Stomach (tissue), 9 donors: Measurements from ENCODE around the gene CBARP. TPM values are rescaled to one million over a fixed set of nuclear protein-coding genes. Genes with fewer than 3 reads are reported as not detected.
A peak's percentile ranks its signal among the peaks of the same experiment; 100 is the strongest.
"Not testable (repeated sequence)": the region's sequence is repeated elsewhere in the genome, so short reads cannot be mapped to it uniquely, and the experiment has no call there.

Experiments
- DNase-seq, 2 donors: peaks; one replicate each; pipeline versions ENCODE4 v3.0.0 to v3.0.0-alpha.2; 2013 to 2019
- H3K27ac ChIP-seq, 5 donors: fragments of 200-600 bp in 4 of 5; sonication (generic) in 4 of 5; one replicate each; pipeline ENCODE4 v1.5.1; 2013 to 2019; ENCODE audit warnings: mild to moderate bottlenecking in 1 of 5, moderate library complexity in 1 of 5
- H3K27me3 ChIP-seq, 3 donors: fragments of 200-600 bp; sonication (generic); one replicate each; pipeline ENCODE4 v1.5.1; 2017 to 2019; ENCODE audit warnings: mixed run types in 1 of 3
- H3K36me3 ChIP-seq, 4 donors: fragments of 200-600 bp; sonication (generic); 1 replicate in 3 of 4; 2 replicates in 1 of 4; pipeline ENCODE4 v1.5.1; 2016 to 2019
- H3K4me1 ChIP-seq, 4 donors: fragments of 200-600 bp; sonication (generic); one replicate each; pipeline ENCODE4 v1.5.1; 2016 to 2019
- H3K4me3 ChIP-seq, 4 donors: fragments of 200-600 bp; sonication (generic) in 3 of 4; one replicate each; pipeline ENCODE4 v1.5.1; 2016 to 2019; ENCODE audit warnings: mild to moderate bottlenecking in 1 of 4
- H3K9me3 ChIP-seq, 4 donors: fragments of 200-600 bp; sonication (generic); one replicate each; pipeline ENCODE4 v1.5.1; 2016 to 2019
- CTCF ChIP-seq, 7 experiments: fragments of 450-650 bp in 4 of 7; fragments of 200-600 bp in 3 of 7; sonication (generic) in 3 of 7; IDR thresholded peaks; one replicate each; pipeline ENCODE4 v1.5.1; 2016 to 2019; ENCODE audit warnings: antibody characterized with exemption in 7 of 7, control low read depth in 2 of 7, mild to moderate bottlenecking in 1 of 7
- EP300 ChIP-seq: sonication (generic); formaldehyde crosslinking; IDR thresholded peaks from one replicate; pipeline ENCODE4 v1.6.1; 2017; ENCODE audit warnings: antibody characterized with exemption
- POLR2A ChIP-seq, 4 donors: fragments of 450-650 bp; IDR thresholded peaks; one replicate each; pipeline ENCODE4 v1.6.1; 2016; ENCODE audit warnings: antibody characterized with exemption in 4 of 4, control low read depth in 2 of 4, mild to moderate bottlenecking in 1 of 4, moderate library complexity in 1 of 4
- POLR2AphosphoS5 ChIP-seq, 3 donors: sonication (generic); formaldehyde crosslinking; IDR thresholded peaks; one replicate each; pipeline ENCODE4 v1.6.1; 2016; ENCODE audit warnings: antibody characterized with exemption in 3 of 3
- WGBS, 5 donors: extraction: QIAGEN DNeasy Blood & Tissue Kit in 3 of 5; methylation state at CpG; one replicate each; pipeline versions ENCODE4 v1.1.5 to v1.1.7; 2013 to 2018; 5-methylcytosine and 5-hydroxymethylcytosine counted together
- intact Hi-C: fragments of 100-400 bp; cut with DNase I; formaldehyde crosslinking; loops from one replicate; pipeline ENCODE4 v1.15.1; 2023; ENCODE audit warnings: low total_unique reads
- polyA plus RNA-seq, 3 donors: library from polyadenylated mRNA; stranded (reverse); fragments of 200-250 nt; gene quantifications; one replicate each; pipeline ENCODE4 v1.2.3, GENCODE V29; 2013
- total RNA-seq, 5 donors: library from RNA; depleted of rRNA; stranded (reverse); fragments of >200 nt; gene quantifications; one replicate each; pipeline versions ENCODE4 v1.1.0 to v1.2.3, GENCODE V29; 2014 to 2016
- donor health status: healthy with polysubstance abuse.
- donor health status: Bipolar disorder and iron deficiency.
- donor health status: healthy.

CBARP gene
- total and polyA plus RNA-seq, 8 donors, result 0.19 to 8.9 (median 0.78) TPM; not detected in 4

- peak; percentile 78 to 90 for DNase-seq
- Histone ChIP-seq H3K36me3 (peaks cover 5 to 10% (median 9%) of the 10 kb centered on the region in 4 donors), H3K4me1 (peaks cover 48 to 86% (median 78%) of the 10 kb centered on the region in 4 donors), H3K27ac (peak overlapping the region; percentile 77 to 90 (median 86)), H3K4me3 (peak overlapping the region in 2 of 4 donors; percentile 18 to 91)
- intact Hi-C loops, H3K9me3 ChIP-seq, H3K27me3 ChIP-seq: not testable (repeated sequence)
- 23 to 43% (median 34%) methylated on average over 10 of the region's 10 CpGs for WGBS, 5 donors
- TF ChIP-seq CTCF (IDR thresholded peaks at IDR 0.05), result peak in 1 of 7 experiments; percentile 5
- peak in 2 of 3 donors; percentile 24 to 55 for TF ChIP-seq POLR2AphosphoS5 (IDR thresholded peaks at IDR 0.05)
These were observed 29.0 kb downstream of the CBARP start for GRCh38 chr19:1208830-1209229.

DNA sequence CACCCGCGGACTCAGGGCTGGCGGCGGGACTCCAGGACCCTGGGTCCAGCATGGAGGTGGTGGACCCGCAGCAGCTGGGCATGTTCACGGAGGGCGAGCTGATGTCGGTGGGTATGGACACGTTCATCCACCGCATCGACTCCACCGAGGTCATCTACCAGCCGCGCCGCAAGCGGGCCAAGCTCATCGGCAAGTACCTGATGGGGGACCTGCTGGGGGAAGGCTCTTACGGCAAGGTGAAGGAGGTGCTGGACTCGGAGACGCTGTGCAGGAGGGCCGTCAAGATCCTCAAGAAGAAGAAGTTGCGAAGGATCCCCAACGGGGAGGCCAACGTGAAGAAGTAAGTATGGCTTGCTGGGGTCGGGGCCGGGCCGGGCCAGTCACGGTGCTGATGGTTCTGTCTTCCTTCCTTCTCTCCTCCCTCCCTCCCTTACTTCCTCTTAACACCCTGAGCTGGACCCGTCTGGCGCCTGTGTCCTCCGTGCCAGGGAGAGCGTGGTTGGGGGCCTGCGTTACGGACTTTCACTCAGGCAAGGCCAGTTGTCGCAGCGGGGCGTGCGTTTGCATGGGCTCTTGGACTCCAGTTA, 30.8 kb downstream of the CBARP start:
- Histone ChIP-seq H3K27ac (peak overlapping the region; percentile 77 to 90 (median 86)), H3K4me3 (peak overlapping the region; percentile 73 to 91 (median 80)), H3K27me3 (no peaks in the 10 kb centered on the region), H3K9me3 (no peaks in the 10 kb centered on the region), H3K4me1 (peaks cover 49 to 81% (median 75%) of the 10 kb centered on the region in 4 donors), H3K36me3 (peaks cover 4 to 10% (median 5%) of the 10 kb centered on the region in 4 donors)
- peak in 1 of 2 donors; percentile 56 for DNase-seq
- no peak for TF ChIP-seq POLR2AphosphoS5 (IDR thresholded peaks at IDR 0.05)
- TF ChIP-seq CTCF (IDR thresholded peaks at IDR 0.05), result no peak
- 0 to 2% (median 1%) methylated on average over 34 to 38 of the region's 38 CpGs for WGBS, 5 donors
- intact Hi-C loops, result no loop called here

- peaks cover 4 to 5% (median 4%) of the 10 kb centered on the region in 4 donors for H3K36me3 ChIP-seq
- no peaks in the 10 kb centered on the region for H3K27me3 ChIP-seq
- H3K4me1 ChIP-seq, result peaks cover 48 to 74% (median 69%) of the 10 kb centered on the region in 4 donors
- H3K4me3 ChIP-seq, result peak overlapping the region; percentile 73 to 91 (median 80)
- peak overlapping the region; percentile 77 to 90 (median 86) for H3K27ac ChIP-seq
- peak in 1 of 2 donors; percentile 41 for DNase-seq
- H3K9me3 ChIP-seq, result no peaks in the 10 kb centered on the region
- TF ChIP-seq POLR2A (IDR thresholded peaks at IDR 0.05), result no peak
- TF ChIP-seq POLR2AphosphoS5 (IDR thresholded peaks at IDR 0.05), result no peak
- TF ChIP-seq EP300, result no peak
- TF ChIP-seq CTCF (IDR thresholded peaks at IDR 0.05), result no peak
- WGBS, 5 donors, result 0 to 1% (median 1%) methylated on average over 29 to 78 of the region's 78 CpGs
- intact Hi-C loops, result no loop called here
These were observed 31.5 kb downstream of the CBARP start for GRCh38 chr19:1206150-1206863.

GRCh38 chr19:1205114-1206099, 32.4 kb downstream of the CBARP start, which contains the start of gene STK11:
Gene STK11, plus strand, starts transcription at chr19:1205778. Its CDS starts 1,136 bp downstream, at chr19:1206914.
- H3K4me1 ChIP-seq, result peaks cover 43 to 65% (median 60%) of the 10 kb centered on the region in 4 donors
- peak within 1 kb of the TSS; percentile 73 to 91 (median 80) for H3K4me3 ChIP-seq
- peaks cover 0 to 5% (median 2%) of the 10 kb centered on the region in 4 donors for H3K36me3 ChIP-seq
- H3K9me3 ChIP-seq, result no peaks in the 10 kb centered on the region
- H3K27me3 ChIP-seq, result no peaks in the 10 kb centered on the region
- TF ChIP-seq POLR2A (IDR thresholded peaks at IDR 0.05) (no peak), CTCF (IDR thresholded peaks at IDR 0.05) (no peak), EP300 (no peak), POLR2AphosphoS5 (IDR thresholded peaks at IDR 0.05) (peak; percentile 74 to 94 (median 89))
- H3K27ac ChIP-seq, result peak within 1 kb of the TSS; percentile 77 to 90 (median 86)
- peak; percentile 99 to 100 for DNase-seq
- 3 to 15% (median 5%) methylated on average over 22 to 110 of the region's 114 CpGs for WGBS, 5 donors
- intact Hi-C loops, result no loop called here

- H3K27me3 ChIP-seq, H3K4me3 ChIP-seq, intact Hi-C loops, DNase-seq, H3K9me3 ChIP-seq, H3K27ac ChIP-seq, H3K36me3 ChIP-seq: not testable (repeated sequence)
- WGBS, 5 donors, result 79 to 94% (median 82%) methylated on average over 4 of the region's 4 CpGs
- peaks cover 16 to 29% (median 22%) of the 10 kb centered on the region in 4 donors for H3K4me1 ChIP-seq
These were observed 37.2 kb downstream of the CBARP start for GRCh38 chr19:1200614-1201013.
